GM12801 (cell line): Measurements from ENCODE around the gene CDH4.

Experiments used
- CTCF ChIP-seq: IDR thresholded peaks from one replicate; pipeline ENCODE4 v1.5.1; 2011; ENCODE audit warnings: control low read depth; ENCODE audit not compliant: insufficient read length; ENCODE audit errors: extremely low read depth

The CDH4 gene

GRCh38 chr20:61895686-61896057 lies 643.6 kb downstream of the CDH4 start:
- no peak for TF ChIP-seq CTCF

GRCh38 chr20:61896058-61896961 lies 644.2 kb downstream of the CDH4 start:
- no peak for TF ChIP-seq CTCF

GRCh38 chr20:61897401-61898295 lies 645.6 kb downstream of the CDH4 start:
- TF ChIP-seq CTCF, result no peak

GRCh38 chr20:61898405-61898804 lies 646.3 kb downstream of the CDH4 start:
- TF ChIP-seq CTCF, result no peak

GRCh38 chr20:61900011-61900944 lies 648.2 kb downstream of the CDH4 start:
- TF ChIP-seq CTCF, result no peak

- TF ChIP-seq CTCF, result no peak
Measured at GRCh38 chr20:61900945-61901293, 648.9 kb downstream of the CDH4 start.
